ENCODE results near the gene THY1.
"Not testable (repeated sequence)": the region's sequence is repeated elsewhere in the genome, so short reads cannot be mapped to it uniquely, and the experiment has no call there.

Gene THY1

GRCh38 chr11:119445850-119446249, 22.9 kb upstream of the THY1 start:
- DNase-seq (ENCODE audit: low spot score), result no peak

- no peak for DNase-seq (ENCODE audit: low spot score)
Measured at GRCh38 chr11:119445379-119445778, 22.4 kb upstream of the THY1 start.

- DNase-seq (ENCODE audit: low spot score), result no peak
Measured at GRCh38 chr11:119441898-119442243, 18.9 kb upstream of the THY1 start.

GRCh38 chr11:119438599-119438998, 15.6 kb upstream of the THY1 start:
- no peak for DNase-seq (ENCODE audit: low spot score)

- not testable (repeated sequence) for DNase-seq (ENCODE audit: low spot score)
Measured at GRCh38 chr11:119437521-119437920, 14.5 kb upstream of the THY1 start.

GRCh38 chr11:119436711-119437110, 13.7 kb upstream of the THY1 start:
- no peak for DNase-seq (ENCODE audit: low spot score)

- no peak for DNase-seq (ENCODE audit: low spot score)
Measured at GRCh38 chr11:119436093-119436492, 13.1 kb upstream of the THY1 start.

GRCh38 chr11:119434591-119435330, 11.8 kb upstream of the THY1 start:
- no peak for DNase-seq (ENCODE audit: low spot score)

GRCh38 chr11:119433358-119433725, 10.4 kb upstream of the THY1 start:
- no peak for DNase-seq (ENCODE audit: low spot score)

- DNase-seq (ENCODE audit: low spot score), result peak; percentile 16
Measured at GRCh38 chr11:119432484-119433357, 9.7 kb upstream of the THY1 start.

- DNase-seq (ENCODE audit: low spot score), result no peak
Measured at GRCh38 chr11:119431523-119431922, 8.6 kb upstream of the THY1 start.

- no peak for DNase-seq (ENCODE audit: low spot score)
Measured at GRCh38 chr11:119427279-119427678, 4.3 kb upstream of the THY1 start.

GRCh38 chr11:119426142-119426541, 3.2 kb upstream of the THY1 start:
- no peak for DNase-seq (ENCODE audit: low spot score)

GRCh38 chr11:119424775-119425174, 1.8 kb upstream of the THY1 start:
- DNase-seq (ENCODE audit: low spot score), result no peak

GRCh38 chr11:119424276-119424675, 1.3 kb upstream of the THY1 start:
- DNase-seq (ENCODE audit: low spot score), result no peak

GRCh38 chr11:119423509-119424254, 710 bp upstream of the THY1 start:
- DNase-seq (ENCODE audit: low spot score), result peak; percentile 24

GRCh38 chr11:119421941-119422808, 797 bp downstream of the THY1 start:
- DNase-seq (ENCODE audit: low spot score), result peak; percentile 57

GRCh38 chr11:119421351-119421750, 1.6 kb downstream of the THY1 start:
- DNase-seq (ENCODE audit: low spot score), result no peak

GRCh38 chr11:119420631-119421030, 2.3 kb downstream of the THY1 start:
- no peak for DNase-seq (ENCODE audit: low spot score)

GRCh38 chr11:119419834-119420492, 3.0 kb downstream of the THY1 start:
- DNase-seq (ENCODE audit: low spot score), result no peak

GRCh38 chr11:119419246-119419645, 3.7 kb downstream of the THY1 start:
- DNase-seq (ENCODE audit: low spot score), result no peak

Measured in cerebellar cortex (tissue), 1 donor.